SK-N-SH (cell line): ENCODE measurements around the gene ITSN1.

Experiments
- CTCF ChIP-seq: fragments of 200-600 bp; sonication (generic); IDR thresholded peaks from 2 replicates; pipeline ENCODE4 v1.6.1; 2017; ENCODE audit warnings: antibody characterized with exemption, mild to moderate bottlenecking, moderate library complexity
- FOSL2 ChIP-seq: IDR thresholded peaks from 2 replicates; pipeline ENCODE4 v1.4.0; 2012; ENCODE audit warnings: low read depth, mild to moderate bottlenecking, moderate library complexity, borderline replicate concordance
- FOXJ3 ChIP-seq: sonication (generic); formaldehyde crosslinking; IDR thresholded peaks from 2 replicates; pipeline ENCODE4 v1.5.1; 2020; ENCODE audit warnings: mild to moderate bottlenecking, missing genetic modification reagents
- IRF3 ChIP-seq: fragments of 150-350 bp; IDR thresholded peaks from 2 replicates; pipeline ENCODE4 v1.6.1; 2016; ENCODE audit warnings: mild to moderate bottlenecking, low read depth, low read length
- POLR2AphosphoS5 ChIP-seq: IDR thresholded peaks from 2 replicates; pipeline ENCODE4 v1.6.1; 2012; ENCODE audit warnings: low read depth, low read length
- RAD21 ChIP-seq: IDR thresholded peaks from 2 replicates; pipeline ENCODE4 v1.6.1; 2012; ENCODE audit warnings: mild to moderate bottlenecking, low read length
- REST ChIP-seq: IDR thresholded peaks from 2 replicates; pipeline ENCODE4 v1.6.1; 2012; ENCODE audit warnings: mild to moderate bottlenecking, low read depth, low read length, moderate library complexity
- RXRA ChIP-seq: IDR thresholded peaks from 2 replicates; pipeline ENCODE4 v1.4.0; 2012; ENCODE audit warnings: low read depth, mild to moderate bottlenecking, borderline replicate concordance
- SMC3 ChIP-seq: IDR thresholded peaks from 2 replicates; pipeline ENCODE4 v1.6.1; 2012; ENCODE audit warnings: low read depth, low read length, improper control_type of control experiment
- TCF12 ChIP-seq: IDR thresholded peaks from 2 replicates; pipeline ENCODE4 v1.4.0; 2012
- TEAD4 ChIP-seq: IDR thresholded peaks from 2 replicates; pipeline ENCODE4 v1.4.0; 2012; ENCODE audit warnings: mild to moderate bottlenecking, borderline replicate concordance; ENCODE audit not compliant: insufficient read depth
- USF1 ChIP-seq: IDR thresholded peaks from 2 replicates; pipeline ENCODE4 v1.4.0; 2012; ENCODE audit warnings: low read depth, borderline replicate concordance
- USF2 ChIP-seq: fragments of 150-350 bp; IDR thresholded peaks from 2 replicates; pipeline ENCODE4 v1.6.1; 2017; ENCODE audit warnings: antibody characterized with exemption, low read length, low read depth, borderline replicate concordance
- YY1 ChIP-seq: IDR thresholded peaks from 2 replicates; pipeline ENCODE4 v1.4.0; 2012; ENCODE audit warnings: low read depth, mild to moderate bottlenecking

GRCh38 chr21:33791073-33791472, 148.8 kb downstream of the ITSN1 start:
- TF ChIP-seq CTCF: no peak
- no peak for TF ChIP-seq POLR2AphosphoS5
- no peak for TF ChIP-seq RAD21
- no peak for TF ChIP-seq TEAD4
- no peak for TF ChIP-seq USF2
- TF ChIP-seq FOXJ3: no peak
- no peak for TF ChIP-seq REST
- TF ChIP-seq USF1: no peak
- no peak for TF ChIP-seq YY1
- no peak for TF ChIP-seq IRF3
- TF ChIP-seq SMC3: no peak
- TF ChIP-seq FOSL2: no peak
- no peak for TF ChIP-seq TCF12
- no peak for TF ChIP-seq RXRA
